WTC11 (cell line): ENCODE results near the gene RPS6KL1. TPM values are rescaled to one million over a fixed set of nuclear protein-coding genes. Genes with fewer than 3 reads are reported as not detected.

Experiments used
- ATAC-seq: fragments of 200-7000 bp; cut with Tn5 transposase; 2 replicates; pipeline ENCODE4 v1.10.0; 2021; ENCODE audit warnings: mild to moderate bottlenecking, moderate library complexity
- CTCF ChIA-PET: fragments of 300-600 bp; sonication (Branson Sonifier 250); formaldehyde crosslinking; loops from one replicate; lab custom pipeline; 2021; ENCODE audit warnings: antibody characterized with exemption; lab: Charles Lee
- POLR2A ChIA-PET: fragments of 350-600 bp; sonication (Branson Sonifier 250); formaldehyde crosslinking; loops from one replicate; lab custom pipeline; 2021; ENCODE audit warnings: antibody characterized with exemption; lab: Charles Lee
- DNase-seq: peaks from one replicate; pipeline ENCODE4 v3.0.0; 2021; ENCODE audit warnings: low spot score
- H3K27ac Mint-ChIP-seq: 2 replicates; pipeline ENCODE4 v1.8.0; 2021; ENCODE audit warnings: mixed read lengths
- H3K27me3 Mint-ChIP-seq: 2 replicates; pipeline ENCODE4 v1.8.0; 2021; ENCODE audit warnings: low read depth, mild to moderate bottlenecking, moderate library complexity, mixed read lengths
- H3K36me3 Mint-ChIP-seq: 2 replicates; pipeline ENCODE4 v1.8.0; 2021; ENCODE audit warnings: mixed read lengths
- H3K4me1 Mint-ChIP-seq: 2 replicates; pipeline ENCODE4 v1.8.0; 2022; ENCODE audit warnings: mixed read lengths
- H3K4me3 Mint-ChIP-seq: 2 replicates; pipeline ENCODE4 v1.8.0; 2021; ENCODE audit warnings: mild to moderate bottlenecking, moderate library complexity, mixed read lengths
- H3K9me3 Mint-ChIP-seq: 2 replicates; pipeline ENCODE4 v1.8.0; 2021; ENCODE audit warnings: mixed read lengths
- AR ChIP-seq: fragments of 250-450 bp; sonication (Bioruptor Pico); IDR thresholded peaks from 2 replicates; pipeline ENCODE4 v1.9.0; 2021; ENCODE audit warnings: mild to moderate bottlenecking
- CREM ChIP-seq: sonication (generic); formaldehyde crosslinking; IDR thresholded peaks from 2 replicates; pipeline ENCODE4 v1.8.1; 2022; ENCODE audit warnings: mild to moderate bottlenecking, missing genetic modification reagents, moderate library complexity
- E2F4 ChIP-seq: sonication (generic); formaldehyde crosslinking; IDR thresholded peaks from 2 replicates; pipeline ENCODE4 v1.8.1; 2022; ENCODE audit warnings: low read depth, mild to moderate bottlenecking, moderate library complexity, missing genetic modification reagents, borderline replicate concordance
- ELF4 ChIP-seq: sonication (generic); formaldehyde crosslinking; IDR thresholded peaks from 2 replicates; pipeline ENCODE4 v1.8.1; 2022; ENCODE audit warnings: low read depth, mild to moderate bottlenecking, moderate library complexity, missing genetic modification reagents
- EMX1 ChIP-seq: fragments of 250-450 bp; sonication (Bioruptor Pico); IDR thresholded peaks from 2 replicates; pipeline ENCODE4 v1.8.0; 2021; ENCODE audit warnings: mild to moderate bottlenecking
- FOXJ3 ChIP-seq: sonication (generic); formaldehyde crosslinking; IDR thresholded peaks from 2 replicates; pipeline ENCODE4 v1.9.0; 2021; ENCODE audit warnings: missing genetic modification reagents, mild to moderate bottlenecking, borderline replicate concordance
- GRHL2 ChIP-seq: fragments of 250-450 bp; sonication (Bioruptor Pico); IDR thresholded peaks from 2 replicates; pipeline ENCODE4 v1.8.0; 2022; ENCODE audit warnings: mild to moderate bottlenecking, moderate library complexity; ENCODE audit not compliant: insufficient replicate concordance, severe bottlenecking
- IRF2 ChIP-seq: sonication (generic); formaldehyde crosslinking; IDR thresholded peaks from 2 replicates; pipeline ENCODE4 v1.8.0; 2022; ENCODE audit warnings: low read depth, missing genetic modification reagents, borderline replicate concordance
- JAZF1 ChIP-seq: fragments of 250-450 bp; sonication (Bioruptor Pico); IDR thresholded peaks from 2 replicates; pipeline ENCODE4 v1.9.0; 2021; ENCODE audit warnings: moderate library complexity, mild to moderate bottlenecking, inconsistent platforms
- KAT7 ChIP-seq: sonication (generic); formaldehyde crosslinking; IDR thresholded peaks from 2 replicates; pipeline ENCODE4 v1.8.1; 2023; ENCODE audit warnings: missing genetic modification reagents, mild to moderate bottlenecking, borderline replicate concordance
- NFE2L1 ChIP-seq: sonication (generic); formaldehyde crosslinking; IDR thresholded peaks from 2 replicates; pipeline ENCODE4 v1.8.1; 2023; ENCODE audit warnings: missing genetic modification reagents
- NFYB ChIP-seq: sonication (generic); formaldehyde crosslinking; conservative IDR thresholded peaks from 2 replicates; pipeline ENCODE4 v1.8.0; 2022; ENCODE audit warnings: low read depth, missing genetic modification reagents
- PRDM15 ChIP-seq: sonication (generic); formaldehyde crosslinking; IDR thresholded peaks from 2 replicates; pipeline ENCODE4 v1.8.0; 2022; ENCODE audit warnings: missing genetic modification reagents
- PRRX2 ChIP-seq: fragments of 250-450 bp; sonication (Bioruptor Pico); IDR thresholded peaks from 2 replicates; pipeline ENCODE4 v1.8.0; 2021; ENCODE audit warnings: mild to moderate bottlenecking
- RELA ChIP-seq: sonication (generic); formaldehyde crosslinking; IDR thresholded peaks from 2 replicates; pipeline ENCODE4 v1.8.1; 2022; ENCODE audit warnings: missing genetic modification reagents, mild to moderate bottlenecking, borderline replicate concordance
- TP53 ChIP-seq: sonication (generic); formaldehyde crosslinking; IDR thresholded peaks from 2 replicates; pipeline ENCODE4 v1.8.1; 2023; ENCODE audit warnings: mild to moderate bottlenecking, missing genetic modification reagents
- ZBTB21 ChIP-seq: sonication (generic); formaldehyde crosslinking; IDR thresholded peaks from 2 replicates; pipeline ENCODE4 v1.8.1; 2023; ENCODE audit warnings: mild to moderate bottlenecking, missing genetic modification reagents, borderline replicate concordance
- ZMAT4 ChIP-seq: fragments of 250-450 bp; sonication (Bioruptor Pico); IDR thresholded peaks from 2 replicates; pipeline ENCODE4 v1.9.0; 2021; ENCODE audit warnings: mild to moderate bottlenecking
- ZNF138 ChIP-seq: sonication (generic); formaldehyde crosslinking; conservative IDR thresholded peaks from 2 replicates; pipeline ENCODE4 v1.8.1; 2022; ENCODE audit warnings: mild to moderate bottlenecking, moderate library complexity, missing genetic modification reagents
- ZNF425 ChIP-seq: fragments of 250-450 bp; sonication (Bioruptor Pico); conservative IDR thresholded peaks from 2 replicates; pipeline ENCODE4 v1.9.0; 2021; ENCODE audit warnings: mild to moderate bottlenecking
- total RNA-seq: library from RNA; stranded (reverse); gene quantifications from 3 replicates; pipeline ENCODE4 v1.2.3, GENCODE V29; 2021

The RPS6KL1 gene
- total RNA-seq, 1 experiment from 2014 or later = 10.6 TPM

GRCh38 chr14:74968811-74969210 is 45.8 kb upstream of the RPS6KL1 start:
- no peak for DNase-seq
- TF ChIP-seq ZBTB21 (CRISPR knock-in tag) (no peak), IRF2 (no peak), KAT7 (no peak), RELA (CRISPR knock-in tag) (no peak), CREM (CRISPR knock-in tag) (no peak), NFYB (CRISPR knock-in tag) (no peak), EMX1 (no peak), ZNF138 (CRISPR knock-in tag) (no peak), ELF4 (CRISPR knock-in tag) (no peak), ZMAT4 (CRISPR knock-in tag) (no peak), PRRX2 (CRISPR knock-in tag) (no peak), AR (CRISPR knock-in tag) (no peak), PRDM15 (no peak), NFE2L1 (CRISPR knock-in tag) (no peak), E2F4 (CRISPR knock-in tag) (no peak), TP53 (no peak)
- TF ChIP-seq, all 79 proteins: peak for 0
- CTCF ChIA-PET = interaction anchor here (3.6 kb wide), 1 partner anchor 23 kb away, joined by 17 read pairs; no protein-coding TSS in a partner anchor
- no peaks in the 10 kb centered on the region for H3K36me3 Mint-ChIP-seq
- no peaks in the 10 kb centered on the region for H3K27me3 Mint-ChIP-seq
- no peak overlapping the region for H3K4me3 Mint-ChIP-seq
- POLR2A ChIA-PET = no interaction called here
- peaks cover 10% of the 10 kb centered on the region for H3K4me1 Mint-ChIP-seq
- no peaks in the 10 kb centered on the region for H3K9me3 Mint-ChIP-seq
- H3K27ac Mint-ChIP-seq = no peak overlapping the region
- no peak for ATAC-seq

GRCh38 chr14:74965486-74966153 is 42.6 kb upstream of the RPS6KL1 start:
- ChIA-PET POLR2A (no interaction called here), CTCF (interaction anchor here (1.0 to 2.4 kb wide), 4 partner anchors 12 to 21 kb away, joined by 3 to 20 read pairs (median 6); no protein-coding TSS in a partner anchor)
- peaks cover 9% of the 10 kb centered on the region for H3K4me1 Mint-ChIP-seq
- DNase-seq = no peak
- no peak for ATAC-seq
- no peak overlapping the region for H3K4me3 Mint-ChIP-seq
- H3K36me3 Mint-ChIP-seq = no peaks in the 10 kb centered on the region
- H3K27me3 Mint-ChIP-seq = no peaks in the 10 kb centered on the region
- no peak overlapping the region for H3K27ac Mint-ChIP-seq
- no peaks in the 10 kb centered on the region for H3K9me3 Mint-ChIP-seq
- TF ChIP-seq NFYB (CRISPR knock-in tag) = no peak
- TF ChIP-seq JAZF1 (CRISPR knock-in tag) = no peak
- no peak for TF ChIP-seq AR (CRISPR knock-in tag)
- TF ChIP-seq RELA (CRISPR knock-in tag) = no peak
- no peak for TF ChIP-seq GRHL2
- TF ChIP-seq FOXJ3 (CRISPR knock-in tag) = no peak
- no peak for TF ChIP-seq ZNF425 (CRISPR knock-in tag)
